ENCODE data around the gene COLQ. TPM values are rescaled to one million over a fixed set of nuclear protein-coding genes. Genes with fewer than 3 reads are reported as not detected.

The COLQ gene
- total RNA-seq, 1 experiment from 2014 or later, result 0.44 TPM

DNA sequence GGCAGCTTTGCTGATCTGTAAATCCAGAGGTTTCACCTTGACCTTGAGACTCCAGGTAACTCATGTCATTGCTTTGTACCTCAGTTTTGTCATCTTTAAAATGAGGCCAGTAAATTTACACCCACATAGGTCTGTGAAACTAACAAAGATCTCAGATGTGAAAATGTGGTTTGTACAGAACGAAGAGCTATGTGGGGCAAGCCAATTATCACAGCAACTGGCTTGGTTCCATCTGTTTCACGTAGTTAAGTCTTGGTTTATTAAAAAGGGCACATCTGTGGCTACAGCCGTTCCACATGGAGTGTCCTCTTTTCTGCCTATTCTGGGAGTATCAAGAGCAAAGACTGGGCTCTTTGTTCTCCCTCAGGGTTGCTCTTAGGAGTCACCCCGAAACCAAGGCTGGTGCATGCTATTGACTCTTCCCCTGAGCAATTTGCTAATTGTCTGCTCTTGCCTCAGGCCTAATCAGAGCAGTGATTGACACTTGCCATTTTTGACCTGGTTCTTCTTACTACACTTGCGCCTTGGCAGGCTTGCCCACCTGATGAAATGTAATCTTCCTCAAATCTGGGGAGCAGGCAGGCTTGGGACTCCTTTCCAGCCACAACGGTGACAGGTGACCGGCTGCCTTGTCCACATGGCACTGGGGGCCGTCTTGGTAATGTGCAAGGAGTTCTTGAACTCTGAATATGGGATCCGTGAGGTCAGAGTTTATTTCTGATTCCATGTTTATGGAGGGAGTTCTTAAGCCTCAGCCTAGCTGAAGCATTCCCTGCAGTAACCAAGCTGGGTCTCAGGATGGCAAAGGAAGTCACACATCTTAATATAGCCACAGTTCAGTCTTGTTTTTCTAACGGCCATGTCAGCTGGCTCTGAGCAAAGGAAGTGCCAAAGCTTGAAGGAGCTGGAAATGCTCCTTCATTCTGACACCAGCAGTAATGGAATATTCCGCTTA is 54.0 kb downstream of the COLQ start:
- CTCF ChIA-PET, result no interaction called here
- no peaks in the 10 kb centered on the region for H3K4me1 Mint-ChIP-seq (ENCODE audit: insufficient read depth, unreplicated experiment)

GRCh38 chr3:15465876-15466585 is 55.5 kb downstream of the COLQ start:
- Mint-ChIP-seq H3K4me3 (ENCODE audit: unreplicated experiment) (no peak overlapping the region), H3K27me3 (ENCODE audit: insufficient read depth, unreplicated experiment) (no peaks in the 10 kb centered on the region), H3K9me3 (ENCODE audit: unreplicated experiment) (no peaks in the 10 kb centered on the region), H3K27ac (ENCODE audit: low read depth, unreplicated experiment) (no peak overlapping the region), H3K36me3 (ENCODE audit: insufficient read depth, unreplicated experiment) (no peaks in the 10 kb centered on the region), H3K4me1 (ENCODE audit: insufficient read depth, unreplicated experiment) (no peaks in the 10 kb centered on the region)
- DNase-seq (ENCODE audit: unreplicated experiment), result no peak
- intact Hi-C loops (cut with micrococcal nuclease), result no loop called here
- no TSS peak for BruUV-seq (replicated peaks)
- ChIA-PET CTCF (interaction anchor here (1.3 kb wide), 1 partner anchor 10 kb away, joined by 3 read pairs; no protein-coding TSS in a partner anchor), POLR2A (interaction anchor here (0.8 kb wide), 1 partner anchor 10 kb away, joined by 5 read pairs; no protein-coding TSS in a partner anchor)
- no peak for TF ChIP-seq CTCF (IDR thresholded peaks at IDR 0.05; ENCODE audit: unreplicated experiment)

More for the DNA sequence above, 54.0 kb downstream of the COLQ start:
- intact Hi-C loops (cut with micrococcal nuclease), result no loop called here
- TF ChIP-seq CTCF (IDR thresholded peaks at IDR 0.05; ENCODE audit: unreplicated experiment), result no peak
- BruUV-seq (replicated peaks), result no TSS peak
- DNase-seq (ENCODE audit: unreplicated experiment), result no peak
- peaks cover 14% of the 10 kb centered on the region for H3K27me3 Mint-ChIP-seq (ENCODE audit: insufficient read depth, unreplicated experiment)
- H3K9me3 Mint-ChIP-seq (ENCODE audit: unreplicated experiment), result no peaks in the 10 kb centered on the region
- H3K4me3 Mint-ChIP-seq (ENCODE audit: unreplicated experiment), result no peak overlapping the region
- no peaks in the 10 kb centered on the region for H3K36me3 Mint-ChIP-seq (ENCODE audit: insufficient read depth, unreplicated experiment)
- POLR2A ChIA-PET, result interaction anchor here (0.7 to 0.8 kb wide), 2 partner anchors 11 to 488 kb away, joined by 3 to 5 read pairs; no protein-coding TSS in a partner anchor
- H3K27ac Mint-ChIP-seq (ENCODE audit: low read depth, unreplicated experiment), result no peak overlapping the region

GRCh38 chr3:15462451-15462850 is 59.1 kb downstream of the COLQ start:
- no peak for TF ChIP-seq CTCF (IDR thresholded peaks at IDR 0.05; ENCODE audit: unreplicated experiment)
- Mint-ChIP-seq H3K27ac (ENCODE audit: low read depth, unreplicated experiment) (no peak overlapping the region), H3K4me3 (ENCODE audit: unreplicated experiment) (no peak overlapping the region), H3K36me3 (ENCODE audit: insufficient read depth, unreplicated experiment) (no peaks in the 10 kb centered on the region), H3K27me3 (ENCODE audit: insufficient read depth, unreplicated experiment) (no peaks in the 10 kb centered on the region), H3K9me3 (ENCODE audit: unreplicated experiment) (no peaks in the 10 kb centered on the region), H3K4me1 (ENCODE audit: insufficient read depth, unreplicated experiment) (no peaks in the 10 kb centered on the region)
- BruUV-seq (replicated peaks), result no TSS peak
- no peak for DNase-seq (ENCODE audit: unreplicated experiment)
- CTCF ChIA-PET, result interaction anchor here (0.7 kb wide), 1 partner anchor 12 kb away, joined by 3 read pairs; no protein-coding TSS in a partner anchor
- intact Hi-C loops (cut with micrococcal nuclease), result no loop called here
- POLR2A ChIA-PET, result no interaction called here
